ENCODE data around the gene CTBP2. TPM values are rescaled to one million over a fixed set of nuclear protein-coding genes. Genes with fewer than 3 reads are reported as not detected.
A peak's percentile ranks its signal among the peaks of the same experiment; 100 is the strongest.

CTBP2 gene
- total RNA-seq, 2 donors from 2014 or later, result 75.3 to 109 TPM

DNA sequence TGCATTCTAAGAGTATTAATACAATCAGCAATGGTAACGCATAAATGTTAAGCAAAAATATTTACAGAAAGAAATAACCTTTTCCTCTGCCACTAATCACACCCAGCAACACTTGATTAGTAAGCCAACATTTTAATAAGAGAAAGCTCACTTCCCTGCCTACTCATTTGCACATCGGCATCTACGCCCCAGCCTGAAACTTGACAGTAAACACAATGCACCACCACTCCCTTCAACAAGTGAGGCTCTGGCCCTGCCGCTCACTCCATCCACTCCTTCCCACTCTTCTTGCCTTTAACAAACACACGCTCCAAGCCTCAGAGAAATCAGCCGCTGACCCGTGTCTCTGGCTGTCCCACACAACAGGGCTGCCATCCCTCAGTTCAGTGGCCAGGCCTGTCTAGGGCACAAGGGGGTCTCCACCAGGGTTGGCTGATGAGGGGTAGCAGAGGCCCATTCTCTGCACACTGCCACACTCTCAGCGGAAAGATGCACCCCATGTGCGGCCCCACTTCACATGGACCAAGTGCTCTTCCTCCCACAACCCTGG is 54.6 kb downstream of the CTBP2 start:
- 93 to 96% methylated on average over 3 to 9 of the region's 9 CpGs for WGBS, 2 experiments (ENCODE audit: insufficient coverage in 1 of 2, insufficient read length in 1 of 2)
- Mint-ChIP-seq H3K9me3 (peaks cover 15% of the 10 kb centered on the region), H3K36me3 (ENCODE audit: low read depth) (peaks cover 60% of the 10 kb centered on the region), H3K27ac (peak overlapping the region; percentile 9), H3K4me3 (no peak overlapping the region), H3K27me3 (ENCODE audit: insufficient read depth) (no peaks in the 10 kb centered on the region), H3K4me1 (peaks cover 24% of the 10 kb centered on the region)
- H3K27ac ChIP-seq (ENCODE audit: low read depth, low read length), result no peak overlapping the region
- no peaks in the 10 kb centered on the region for H3K27me3 ChIP-seq (ENCODE audit: control insufficient read depth, insufficient read depth, low read length, poor library complexity, severe bottlenecking)
- peaks cover 48% of the 10 kb centered on the region for H3K36me3 ChIP-seq (ENCODE audit: control insufficient read depth, insufficient read depth, low read length)
- no peak overlapping the region for H3K4me3 ChIP-seq (ENCODE audit: low read length)
- no peak overlapping the region for H3K9ac ChIP-seq (ENCODE audit: extremely low read depth, low read length, poor library complexity, severe bottlenecking)
- peaks cover 13% of the 10 kb centered on the region for H3K9me3 ChIP-seq (ENCODE audit: control insufficient read depth, low read length)
- no peak for DNase-seq
- TF ChIP-seq, protein P1, sequence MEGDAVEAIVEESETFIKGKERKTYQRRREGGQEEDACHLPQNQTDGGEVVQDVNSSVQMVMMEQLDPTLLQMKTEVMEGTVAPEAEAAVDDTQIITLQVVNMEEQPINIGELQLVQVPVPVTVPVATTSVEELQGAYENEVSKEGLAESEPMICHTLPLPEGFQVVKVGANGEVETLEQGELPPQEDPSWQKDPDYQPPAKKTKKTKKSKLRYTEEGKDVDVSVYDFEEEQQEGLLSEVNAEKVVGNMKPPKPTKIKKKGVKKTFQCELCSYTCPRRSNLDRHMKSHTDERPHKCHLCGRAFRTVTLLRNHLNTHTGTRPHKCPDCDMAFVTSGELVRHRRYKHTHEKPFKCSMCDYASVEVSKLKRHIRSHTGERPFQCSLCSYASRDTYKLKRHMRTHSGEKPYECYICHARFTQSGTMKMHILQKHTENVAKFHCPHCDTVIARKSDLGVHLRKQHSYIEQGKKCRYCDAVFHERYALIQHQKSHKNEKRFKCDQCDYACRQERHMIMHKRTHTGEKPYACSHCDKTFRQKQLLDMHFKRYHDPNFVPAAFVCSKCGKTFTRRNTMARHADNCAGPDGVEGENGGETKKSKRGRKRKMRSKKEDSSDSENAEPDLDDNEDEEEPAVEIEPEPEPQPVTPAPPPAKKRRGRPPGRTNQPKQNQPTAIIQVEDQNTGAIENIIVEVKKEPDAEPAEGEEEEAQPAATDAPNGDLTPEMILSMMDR (conservative IDR thresholded peaks at IDR 0.05), result no peak
- H3K4me1 ChIP-seq (ENCODE audit: control insufficient read depth, insufficient read depth, low read length), result no peaks in the 10 kb centered on the region

- peaks cover 54% of the 10 kb centered on the region for H3K36me3 Mint-ChIP-seq (ENCODE audit: low read depth)
- Histone ChIP-seq H3K9ac (ENCODE audit: extremely low read depth, low read length, poor library complexity, severe bottlenecking) (no peak overlapping the region), H3K36me3 (ENCODE audit: control insufficient read depth, insufficient read depth, low read length) (peaks cover 41% of the 10 kb centered on the region), H3K4me1 (ENCODE audit: control insufficient read depth, insufficient read depth, low read length) (no peaks in the 10 kb centered on the region), H3K4me3 (ENCODE audit: low read length) (no peak overlapping the region), H3K9me3 (ENCODE audit: control insufficient read depth, low read length) (peaks cover 13% of the 10 kb centered on the region), H3K27me3 (ENCODE audit: control insufficient read depth, insufficient read depth, low read length, poor library complexity, severe bottlenecking) (no peaks in the 10 kb centered on the region), H3K27ac (ENCODE audit: low read depth, low read length) (no peak overlapping the region)
- TF ChIP-seq, protein P1 (conservative IDR thresholded peaks at IDR 0.05), result peak; percentile 25
- H3K4me1 Mint-ChIP-seq, result peaks cover 24% of the 10 kb centered on the region
- H3K27ac Mint-ChIP-seq, result no peak overlapping the region
- DNase-seq, result no peak
- no peak overlapping the region for H3K4me3 Mint-ChIP-seq
- H3K9me3 Mint-ChIP-seq, result peaks cover 15% of the 10 kb centered on the region
- no peaks in the 10 kb centered on the region for H3K27me3 Mint-ChIP-seq (ENCODE audit: insufficient read depth)
Observed at GRCh38 chr10:125105155-125105554, 55.2 kb downstream of the CTBP2 start.

- Mint-ChIP-seq H3K4me3 (no peak overlapping the region), H3K27ac (no peak overlapping the region), H3K27me3 (ENCODE audit: insufficient read depth) (no peaks in the 10 kb centered on the region), H3K9me3 (peaks cover 15% of the 10 kb centered on the region), H3K36me3 (ENCODE audit: low read depth) (peaks cover 50% of the 10 kb centered on the region), H3K4me1 (peaks cover 24% of the 10 kb centered on the region)
- DNase-seq, result no peak
- Histone ChIP-seq H3K27ac (ENCODE audit: low read depth, low read length) (no peak overlapping the region), H3K9ac (ENCODE audit: extremely low read depth, low read length, poor library complexity, severe bottlenecking) (no peak overlapping the region), H3K27me3 (ENCODE audit: control insufficient read depth, insufficient read depth, low read length, poor library complexity, severe bottlenecking) (no peaks in the 10 kb centered on the region), H3K4me1 (ENCODE audit: control insufficient read depth, insufficient read depth, low read length) (no peaks in the 10 kb centered on the region), H3K4me3 (ENCODE audit: low read length) (no peak overlapping the region), H3K9me3 (ENCODE audit: control insufficient read depth, low read length) (peaks cover 13% of the 10 kb centered on the region), H3K36me3 (ENCODE audit: control insufficient read depth, insufficient read depth, low read length) (peaks cover 38% of the 10 kb centered on the region)
- 93% methylated on average over 6 to 7 of the region's 10 CpGs for WGBS, 2 experiments (ENCODE audit: insufficient coverage in 1 of 2, insufficient read length in 1 of 2)
- TF ChIP-seq, protein P1 (conservative IDR thresholded peaks at IDR 0.05), result no peak
Observed at GRCh38 chr10:125104559-125104958, 55.8 kb downstream of the CTBP2 start.

All from endodermal cell (in vitro differentiated cells).